Activated T-helper 1 cell treated with Interleukin-2 at 50 U/mL for 16 hours (primary cell): ENCODE results near the gene KDM4C.

Experiments used
- DNase-seq: peaks from one replicate; pipeline ENCODE4 v3.0.0-alpha.2; 2020; ENCODE audit warnings: low read depth

Gene KDM4C

GRCh38 chr9:7097785-7098752 lies 340.3 kb downstream of the KDM4C start:
- no peak for DNase-seq

- DNase-seq: no peak
Measured at GRCh38 chr9:7103367-7103766, 345.6 kb downstream of the KDM4C start.

GRCh38 chr9:7103771-7104170 lies 346.0 kb downstream of the KDM4C start:
- no peak for DNase-seq

- DNase-seq: no peak
Measured at GRCh38 chr9:7104625-7105024, 346.9 kb downstream of the KDM4C start.

GRCh38 chr9:7105095-7105494 lies 347.3 kb downstream of the KDM4C start:
- no peak for DNase-seq

- DNase-seq: no peak
Measured at GRCh38 chr9:7108936-7109335, 351.2 kb downstream of the KDM4C start.

- no peak for DNase-seq
Measured at GRCh38 chr9:7111413-7111812, 353.6 kb downstream of the KDM4C start.

- no peak for DNase-seq
Measured at GRCh38 chr9:7115606-7116005, 357.8 kb downstream of the KDM4C start.

- no peak for DNase-seq
Measured at GRCh38 chr9:7117676-7118561, 360.1 kb downstream of the KDM4C start.

- DNase-seq: no peak
Measured at GRCh38 chr9:7118633-7119032, 360.9 kb downstream of the KDM4C start.

- DNase-seq: no peak
Measured at GRCh38 chr9:7119612-7120011, 361.8 kb downstream of the KDM4C start.

GRCh38 chr9:7121055-7121454 lies 363.3 kb downstream of the KDM4C start:
- no peak for DNase-seq

GRCh38 chr9:7121664-7122063 lies 363.9 kb downstream of the KDM4C start:
- DNase-seq: no peak

- no peak for DNase-seq
Measured at GRCh38 chr9:7123743-7124142, 366.0 kb downstream of the KDM4C start.

GRCh38 chr9:7125231-7125630 lies 367.5 kb downstream of the KDM4C start:
- no peak for DNase-seq

GRCh38 chr9:7129391-7129790 lies 371.6 kb downstream of the KDM4C start:
- no peak for DNase-seq

- DNase-seq: no peak
Measured at GRCh38 chr9:7130266-7130820, 372.6 kb downstream of the KDM4C start.

GRCh38 chr9:7132605-7133004 lies 374.8 kb downstream of the KDM4C start:
- no peak for DNase-seq

GRCh38 chr9:7135735-7136134 lies 378.0 kb downstream of the KDM4C start:
- no peak for DNase-seq

- DNase-seq: no peak
Measured at GRCh38 chr9:7137040-7137439, 379.3 kb downstream of the KDM4C start.

GRCh38 chr9:7137571-7137970 lies 379.8 kb downstream of the KDM4C start:
- no peak for DNase-seq

GRCh38 chr9:7139886-7140285 lies 382.1 kb downstream of the KDM4C start:
- no peak for DNase-seq

- no peak for DNase-seq
Measured at GRCh38 chr9:7140401-7140800, 382.6 kb downstream of the KDM4C start.
